DOHH2 (cell line): ENCODE results near the gene LDLRAD4.

ENCODE experiments used
- CTCF ChIP-seq: fragments of 200-600 bp; sonication (generic); IDR thresholded peaks from one replicate; pipeline ENCODE4 v1.5.1; 2014; ENCODE audit warnings: antibody characterized with exemption, mild to moderate bottlenecking, low read depth, low read length; ENCODE audit not compliant: poor library complexity, severe bottlenecking
- EZH2phosphoT487 ChIP-seq: fragments of 200-600 bp; sonication (generic); IDR thresholded peaks from 2 replicates; pipeline ENCODE4 v1.6.1; 2017; ENCODE audit warnings: borderline replicate concordance, mild to moderate bottlenecking, antibody characterized with exemption, low read length, moderate library complexity, mixed read lengths

DNA sequence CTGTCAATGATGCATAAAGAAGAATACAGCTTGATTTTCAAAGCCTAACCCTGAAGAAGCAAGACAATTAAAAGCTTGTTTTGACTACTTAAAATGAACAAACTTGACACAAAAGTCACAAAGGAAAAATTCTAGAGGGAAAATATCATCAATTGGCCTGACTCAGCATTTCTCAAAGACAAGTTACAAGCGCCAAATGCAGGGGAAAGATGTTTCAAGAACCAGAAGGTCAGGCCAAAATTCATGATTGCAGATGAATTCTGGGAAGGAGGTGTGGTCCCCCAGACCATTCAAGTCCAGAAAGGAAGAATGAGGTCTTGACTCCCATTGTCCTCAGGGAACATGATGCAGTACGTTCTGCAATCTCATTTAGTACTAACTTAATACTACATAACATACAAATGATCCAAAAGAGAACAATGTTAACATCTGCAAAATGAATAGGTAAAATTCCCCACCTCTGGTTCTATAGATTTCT lies 443.3 kb downstream of the LDLRAD4 start:
- no peak for TF ChIP-seq CTCF
- TF ChIP-seq EZH2phosphoT487 = no peak
